GM12891 (cell line): ENCODE data around the gene ACSF3.

ENCODE experiments used
- POLR2A ChIP-seq: IDR thresholded peaks from 2 replicates; pipeline ENCODE4 v1.6.1; 2011; ENCODE audit warnings: low read depth, low read length, control low read depth
- POLR2AphosphoS5 ChIP-seq: IDR thresholded peaks from 2 replicates; pipeline ENCODE4 v1.6.1; 2011; ENCODE audit warnings: low read depth, low read length, control low read depth
- SPI1 ChIP-seq: IDR thresholded peaks from 2 replicates; pipeline ENCODE4 v1.6.1; 2011; ENCODE audit warnings: low read depth, low read length, control low read depth
- TAF1 ChIP-seq: IDR thresholded peaks from 2 replicates; pipeline ENCODE4 v1.6.1; 2011; ENCODE audit warnings: low read depth, low read length, control low read depth

GRCh38 chr16:89112377-89113151, 18.9 kb downstream of the ACSF3 start:
- TF ChIP-seq POLR2A (no peak), POLR2AphosphoS5 (no peak), SPI1 (no peak), TAF1 (no peak)
